Body of pancreas (tissue), 4 donors: Measurements from ENCODE around the gene MYCBPAP.

Source experiments
- POLR2A ChIP-seq, 3 donors: fragments of 450-650 bp; IDR thresholded peaks; one replicate each; pipeline ENCODE4 v1.6.1; 2016; ENCODE audit warnings: antibody characterized with exemption in 3 of 3, mild to moderate bottlenecking in 2 of 3
- TF ChIP-seq, protein P1 (sequence below), 7 experiments: fragments of 450-650 bp in 4 of 7; fragments of 200-600 bp in 3 of 7; sonication (generic) in 3 of 7; IDR thresholded peaks; one replicate each; pipeline ENCODE4 v1.5.1; 2016 to 2019; ENCODE audit warnings: antibody characterized with exemption in 7 of 7

DNA sequence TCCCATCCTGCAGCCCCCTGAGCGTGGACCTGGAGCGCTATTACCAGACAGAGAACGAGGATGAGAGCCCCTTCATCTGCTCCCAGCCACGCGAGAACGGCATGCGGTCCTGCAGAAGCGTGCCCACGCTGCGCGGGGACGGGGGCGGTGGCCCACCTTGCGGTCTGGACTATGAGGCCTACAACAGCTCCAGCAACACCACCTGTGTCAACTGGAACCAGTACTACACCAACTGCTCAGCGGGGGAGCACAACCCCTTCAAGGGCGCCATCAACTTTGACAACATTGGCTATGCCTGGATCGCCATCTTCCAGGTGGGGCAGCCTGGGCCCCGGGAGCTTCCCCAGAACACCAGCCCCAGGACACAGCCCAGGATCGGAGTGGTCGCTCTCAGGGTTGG lies 64.3 kb downstream of the MYCBPAP start:
- TF ChIP-seq, protein P1, sequence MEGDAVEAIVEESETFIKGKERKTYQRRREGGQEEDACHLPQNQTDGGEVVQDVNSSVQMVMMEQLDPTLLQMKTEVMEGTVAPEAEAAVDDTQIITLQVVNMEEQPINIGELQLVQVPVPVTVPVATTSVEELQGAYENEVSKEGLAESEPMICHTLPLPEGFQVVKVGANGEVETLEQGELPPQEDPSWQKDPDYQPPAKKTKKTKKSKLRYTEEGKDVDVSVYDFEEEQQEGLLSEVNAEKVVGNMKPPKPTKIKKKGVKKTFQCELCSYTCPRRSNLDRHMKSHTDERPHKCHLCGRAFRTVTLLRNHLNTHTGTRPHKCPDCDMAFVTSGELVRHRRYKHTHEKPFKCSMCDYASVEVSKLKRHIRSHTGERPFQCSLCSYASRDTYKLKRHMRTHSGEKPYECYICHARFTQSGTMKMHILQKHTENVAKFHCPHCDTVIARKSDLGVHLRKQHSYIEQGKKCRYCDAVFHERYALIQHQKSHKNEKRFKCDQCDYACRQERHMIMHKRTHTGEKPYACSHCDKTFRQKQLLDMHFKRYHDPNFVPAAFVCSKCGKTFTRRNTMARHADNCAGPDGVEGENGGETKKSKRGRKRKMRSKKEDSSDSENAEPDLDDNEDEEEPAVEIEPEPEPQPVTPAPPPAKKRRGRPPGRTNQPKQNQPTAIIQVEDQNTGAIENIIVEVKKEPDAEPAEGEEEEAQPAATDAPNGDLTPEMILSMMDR (IDR thresholded peaks at IDR 0.05): no peak
- TF ChIP-seq POLR2A (IDR thresholded peaks at IDR 0.05): no peak
